Right ventricle myocardium inferior (tissue), 1 donor: ENCODE measurements around the gene MAN2A2. TPM values are rescaled to one million over a fixed set of nuclear protein-coding genes. Genes with fewer than 3 reads are reported as not detected.

Experiments
- ATAC-seq: fragments of 200-7000 bp; cut with Tn5 transposase; one replicate; pipeline ENCODE4 v1.9.1; 2020; ENCODE audit warnings: mild to moderate bottlenecking, moderate library complexity
- DNase-seq: peaks from one replicate; pipeline ENCODE4 v3.0.0; 2021; ENCODE audit errors: missing footprints
- intact Hi-C: fragments of 100-400 bp; cut with DNase I; formaldehyde crosslinking; loops from one replicate; pipeline ENCODE4 v1.11.0; 2022
- total RNA-seq: library from RNA; stranded (reverse); fragmentation: NEBNext Ultra II Directional; extraction: Animal tissue kit (Norgen Biotek cat#: 25700); gene quantifications from one replicate; pipeline ENCODE4 v1.2.1, GENCODE V29; 2021
- donor health status: DM: no; HTN: yes; CAD: no; lungs with severe emphysema.

MAN2A2 gene
- total RNA-seq, 1 donor from 2014 or later: 133 TPM

- no peak for DNase-seq
- intact Hi-C loops: no loop called here
These were observed 63.2 kb downstream of the MAN2A2 start for GRCh38 chr15:90966262-90966661.

GRCh38 chr15:90967206-90967605, 64.1 kb downstream of the MAN2A2 start:
- no peak for ATAC-seq
- intact Hi-C loops: no loop called here
- no peak for DNase-seq

More at GRCh38 chr15:90966262-90966661, 63.2 kb downstream of the MAN2A2 start:
- ATAC-seq: no peak

- ATAC-seq (no peak), DNase-seq (no peak)
- intact Hi-C loops: no loop called here
These were observed 65.3 kb downstream of the MAN2A2 start for GRCh38 chr15:90968434-90968833.

GRCh38 chr15:90970274-90970673, 67.2 kb downstream of the MAN2A2 start:
- DNase-seq: no peak
- no peak for ATAC-seq
- intact Hi-C loops: no loop called here

- DNase-seq (no peak), ATAC-seq (no peak)
- intact Hi-C loops: no loop called here
These were observed 69.0 kb downstream of the MAN2A2 start for GRCh38 chr15:90972133-90972532.

Other genes with a start within 250 kb of the MAN2A2 start
- gene BLM, start 186.0 kb upstream of the MAN2A2 start, total RNA-seq: 26.6 TPM
- 51.2 TPM for gene FURIN, start 34.7 kb upstream of the MAN2A2 start, total RNA-seq
- gene FES, start 18.8 kb upstream of the MAN2A2 start, total RNA-seq: 19.3 TPM
- gene HDDC3, start 29.2 kb downstream of the MAN2A2 start, total RNA-seq: 18.9 TPM
- 25.8 TPM for gene UNC45A, start 32.0 kb downstream of the MAN2A2 start, total RNA-seq
- gene RCCD1, start 51.6 kb downstream of the MAN2A2 start, total RNA-seq: 9.0 TPM
- gene PRC1, start 91.2 kb downstream of the MAN2A2 start, total RNA-seq: 4.0 TPM
- gene VPS33B, start 119.3 kb downstream of the MAN2A2 start, total RNA-seq: 4.2 TPM
- gene SV2B, start 197.0 kb downstream of the MAN2A2 start, total RNA-seq: 3.5 TPM